RPMI7951 (cell line): ENCODE data around the gene THBS1. TPM values are rescaled to one million over a fixed set of nuclear protein-coding genes. Genes with fewer than 3 reads are reported as not detected.
A peak's percentile ranks its signal among the peaks of the same experiment; 100 is the strongest.

Experiments used
- DNase-seq: peaks from one replicate; pipeline ENCODE4 v3.0.0-alpha.2; 2012; ENCODE audit warnings: low read depth
- total RNA-seq: library from RNA; depleted of rRNA; stranded (reverse); fragments of >200 nt; shearing (Covaris generic); gene quantifications from 2 replicates; pipeline ENCODE4 v1.2.3, GENCODE V29; 2014

Gene THBS1
- total RNA-seq, 1 experiment from 2014 or later: 598 TPM

DNA sequence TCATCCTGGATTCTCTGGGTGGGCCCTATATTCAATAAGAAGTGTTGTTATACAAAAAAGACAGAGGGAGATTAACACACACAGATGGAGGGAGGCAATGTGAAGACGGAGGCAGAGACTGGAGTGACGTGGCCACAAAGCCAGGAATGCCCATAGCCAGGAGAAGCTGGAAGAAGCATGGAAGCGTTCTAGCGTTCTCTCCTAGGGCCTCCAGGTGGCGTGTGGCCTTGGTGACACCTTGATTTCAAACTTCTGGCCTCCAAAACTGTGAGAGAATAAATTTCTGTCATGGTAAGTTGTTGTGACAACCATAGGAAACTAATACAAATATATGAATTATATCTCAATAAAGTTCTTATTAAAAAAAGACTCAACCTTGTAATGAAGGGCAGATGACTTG lies 21.3 kb downstream of the THBS1 start:
- peak; percentile 14 for DNase-seq

DNA sequence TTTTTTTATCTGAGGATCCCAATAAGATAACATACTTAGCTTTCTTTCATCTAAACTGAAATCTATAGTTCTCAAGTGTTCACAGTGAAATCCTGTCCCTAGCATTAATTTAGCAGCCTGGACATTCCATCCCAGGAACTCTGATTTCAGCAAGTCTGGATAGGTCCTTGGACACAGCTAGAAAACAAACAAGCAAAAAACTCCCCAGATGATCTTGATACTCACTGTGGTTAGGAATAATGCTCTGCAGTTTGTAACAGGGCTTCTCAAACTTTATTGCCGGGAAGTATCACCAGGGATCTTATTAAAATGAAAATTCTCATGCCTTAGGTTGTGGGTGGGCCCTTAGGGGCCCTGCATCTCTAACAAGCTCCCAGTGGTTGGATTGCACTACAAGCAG lies 24.3 kb downstream of the THBS1 start:
- no peak for DNase-seq

DNA sequence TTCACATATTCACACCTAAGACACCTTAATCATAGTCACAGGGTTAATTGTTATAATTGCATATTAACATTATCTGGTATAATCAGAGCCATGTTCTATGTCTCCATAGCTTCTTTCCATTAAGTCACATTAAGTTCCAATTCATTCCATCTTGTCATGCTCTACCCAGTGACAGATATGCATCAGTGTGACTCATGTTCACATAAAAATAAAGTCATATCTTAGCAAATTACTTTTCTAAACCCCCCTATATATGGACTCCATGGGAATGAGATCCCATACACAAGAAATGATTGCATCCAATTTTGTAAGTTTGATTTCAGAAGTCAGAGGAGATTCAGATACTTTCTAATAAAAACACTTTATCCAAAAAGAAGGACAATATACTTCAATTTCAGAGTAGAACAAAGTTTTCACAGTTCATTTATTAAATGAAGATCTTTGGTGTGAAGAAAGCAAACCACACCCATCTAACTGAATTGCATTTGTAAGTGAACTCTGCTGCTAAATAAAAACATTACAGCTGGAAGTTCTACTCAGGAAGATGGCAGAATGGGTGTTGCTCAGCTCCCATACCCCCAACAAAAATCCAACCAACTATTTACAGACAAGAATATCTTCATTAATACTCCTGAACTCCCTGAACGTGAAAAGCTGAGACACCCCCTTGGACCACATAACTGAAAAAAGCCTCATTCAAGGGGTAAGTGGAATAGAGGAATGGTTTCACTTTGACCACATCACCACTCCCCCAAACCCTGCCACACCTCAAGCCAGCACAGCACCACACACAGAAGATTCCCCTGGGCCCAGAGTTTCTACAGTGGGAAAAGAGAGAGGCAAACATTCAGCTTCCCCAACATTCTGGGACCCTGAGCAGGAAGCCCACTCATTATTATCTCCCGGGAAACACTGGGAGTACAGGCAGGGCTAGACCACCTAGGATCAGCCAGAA lies 27.6 kb downstream of the THBS1 start:
- DNase-seq: peak; percentile 13

DNA sequence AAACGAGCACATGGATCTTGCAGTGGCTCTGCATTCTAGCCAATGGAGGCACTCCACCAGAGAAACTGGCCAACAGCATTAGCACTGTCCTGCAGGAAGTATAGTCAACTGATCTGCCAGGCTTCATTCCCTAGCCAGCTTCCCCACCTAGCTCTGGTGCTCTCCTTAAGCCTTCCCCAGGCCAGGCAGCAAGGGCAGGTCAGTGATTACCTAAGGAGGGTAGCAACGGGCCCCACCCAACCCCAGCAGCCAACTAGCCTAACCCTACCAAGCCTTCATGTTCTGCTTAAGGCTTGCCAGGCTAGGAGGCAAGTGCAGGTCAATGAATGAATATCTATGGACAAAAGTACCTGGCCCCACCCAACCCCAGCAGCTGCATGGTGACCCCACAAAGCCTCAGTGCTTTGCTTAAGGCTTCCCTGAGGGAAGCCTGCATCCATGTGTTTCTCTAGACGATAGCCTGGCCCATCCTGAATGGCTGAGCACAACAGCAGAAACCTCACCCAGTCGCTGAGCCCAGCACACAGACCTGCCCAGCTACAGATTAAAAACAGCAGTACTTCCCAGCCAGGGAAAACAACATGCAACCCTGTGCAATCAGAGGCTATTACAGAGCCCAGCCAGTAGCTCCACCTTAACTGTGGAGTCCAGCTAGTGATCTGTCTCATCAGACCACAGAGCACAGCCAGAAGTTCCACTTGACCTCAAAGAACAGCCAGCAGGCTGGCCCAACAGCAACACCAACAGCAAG lies 28.5 kb downstream of the THBS1 start:
- no peak for DNase-seq

DNA sequence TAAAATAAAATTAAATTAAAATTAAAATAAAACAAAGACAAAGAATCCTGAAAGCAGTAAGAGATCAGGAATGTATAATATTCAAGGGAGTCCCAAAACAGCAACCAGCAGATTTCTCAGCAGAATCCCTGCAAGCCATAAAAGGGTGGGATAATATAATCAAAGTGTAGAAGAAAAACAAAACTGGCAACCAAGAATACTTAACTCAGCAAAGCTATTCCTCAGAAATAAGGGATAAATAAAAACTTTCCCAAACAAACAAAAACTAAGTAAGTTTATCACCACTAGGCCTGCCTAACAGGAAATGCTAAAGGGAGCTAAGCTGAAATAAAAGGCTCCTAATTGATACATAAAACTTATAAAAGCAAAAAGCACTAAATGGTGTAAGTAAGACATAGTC lies 29.8 kb downstream of the THBS1 start:
- DNase-seq: no peak

DNA sequence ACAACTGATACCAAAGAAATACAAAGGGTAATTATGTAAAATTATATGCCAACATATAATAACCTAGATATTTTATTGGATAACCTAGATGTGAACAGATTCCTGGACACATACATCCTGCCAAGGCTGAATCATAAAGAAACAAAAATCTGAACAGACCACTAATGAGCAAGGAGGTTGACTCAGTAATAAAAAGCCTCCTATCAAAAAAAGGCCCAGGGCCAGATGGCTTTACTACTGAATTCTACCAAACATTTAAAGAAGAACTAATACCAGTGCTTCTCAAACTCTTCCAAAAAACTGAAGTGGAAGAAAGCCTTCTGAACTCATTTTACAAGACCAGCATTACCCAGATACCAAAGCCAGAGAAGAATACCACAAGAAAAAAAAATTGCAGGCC lies 32.4 kb downstream of the THBS1 start:
- peak; percentile 79 for DNase-seq

DNA sequence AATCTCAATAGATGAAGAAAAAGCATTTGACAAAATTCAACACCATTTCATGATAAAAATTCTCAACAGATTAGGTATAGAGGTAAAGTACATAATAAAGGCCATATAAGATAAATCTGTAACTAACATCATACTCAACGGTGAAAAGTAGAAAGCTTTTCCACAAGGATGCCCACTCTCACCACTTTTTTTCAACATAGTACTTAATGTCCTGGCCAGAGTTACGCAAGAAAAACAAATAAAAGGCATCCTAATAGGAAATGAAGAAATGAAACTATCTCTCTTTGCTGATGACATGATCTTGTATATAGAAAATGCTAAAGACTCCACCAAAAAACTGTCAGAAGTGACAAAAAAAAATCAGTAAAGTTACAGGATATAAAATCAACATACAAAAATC lies 33.0 kb downstream of the THBS1 start:
- no peak for DNase-seq

DNA sequence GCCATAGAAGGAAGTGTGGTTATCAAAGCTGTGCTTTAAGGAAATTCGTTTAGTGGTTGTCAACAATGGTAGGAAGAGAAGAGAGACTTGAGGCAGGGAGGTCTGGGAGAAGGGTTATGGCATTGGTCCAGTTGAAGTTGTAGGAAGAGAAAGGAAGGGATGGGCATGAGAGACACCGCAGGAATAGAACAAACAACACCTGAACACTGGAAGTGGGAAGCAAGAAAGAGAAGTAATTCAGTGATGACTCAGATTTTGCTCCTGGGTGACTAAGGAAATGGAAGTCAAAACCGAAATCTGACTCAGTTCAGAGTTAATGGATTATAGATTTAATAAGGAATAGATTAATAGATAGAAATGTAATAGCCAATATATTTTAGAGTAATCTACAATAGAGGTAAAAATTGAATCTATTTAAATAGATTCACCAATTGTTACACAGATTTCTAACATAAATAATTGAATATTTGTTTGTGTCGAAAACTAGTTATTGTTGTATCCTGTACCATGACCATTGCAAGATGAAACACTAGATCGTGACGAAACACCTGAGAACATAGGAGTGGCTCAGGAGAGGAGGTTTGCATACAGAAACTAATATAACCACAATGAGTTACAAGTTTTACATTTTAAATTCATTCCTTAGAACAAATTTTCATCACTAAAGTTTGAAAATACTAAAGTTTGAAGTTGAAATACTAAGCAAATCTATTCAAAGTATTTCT lies 36.0 kb downstream of the THBS1 start:
- DNase-seq: peak; percentile 30

DNA sequence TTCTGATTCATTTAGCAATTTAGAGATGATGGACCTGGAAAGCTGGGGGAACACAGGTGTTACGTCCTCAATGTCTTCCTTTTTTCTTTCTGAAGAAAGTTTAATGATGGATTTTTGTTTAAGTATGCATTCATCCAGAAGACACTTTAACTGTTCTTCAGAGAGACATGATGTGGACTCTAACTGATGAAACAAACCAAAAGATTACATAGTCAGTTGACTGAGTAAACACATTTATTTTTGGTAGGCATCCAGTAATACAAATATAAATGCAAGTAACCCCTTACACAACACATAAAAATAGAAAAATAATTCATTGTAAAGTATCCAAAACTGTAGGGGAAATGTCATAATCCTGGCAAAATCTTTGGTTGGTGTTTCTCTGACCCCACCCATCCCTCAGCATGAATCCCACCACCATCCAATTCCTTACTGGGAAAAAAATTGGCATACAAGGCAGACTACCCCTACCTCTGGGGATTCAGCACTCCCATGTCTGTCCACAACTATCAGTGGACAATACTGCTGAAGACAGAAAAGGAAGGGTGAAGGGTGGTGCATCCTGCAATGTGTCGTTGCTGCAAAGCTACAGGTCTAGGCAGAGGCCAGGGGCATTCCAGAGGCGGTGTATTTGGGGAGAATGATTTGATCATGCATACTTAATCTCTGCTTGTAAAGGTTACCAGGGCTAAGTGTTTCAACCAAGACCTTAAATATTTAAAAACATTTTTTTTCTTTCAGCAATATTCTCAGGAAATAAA lies 37.4 kb downstream of the THBS1 start:
- DNase-seq: no peak

DNA sequence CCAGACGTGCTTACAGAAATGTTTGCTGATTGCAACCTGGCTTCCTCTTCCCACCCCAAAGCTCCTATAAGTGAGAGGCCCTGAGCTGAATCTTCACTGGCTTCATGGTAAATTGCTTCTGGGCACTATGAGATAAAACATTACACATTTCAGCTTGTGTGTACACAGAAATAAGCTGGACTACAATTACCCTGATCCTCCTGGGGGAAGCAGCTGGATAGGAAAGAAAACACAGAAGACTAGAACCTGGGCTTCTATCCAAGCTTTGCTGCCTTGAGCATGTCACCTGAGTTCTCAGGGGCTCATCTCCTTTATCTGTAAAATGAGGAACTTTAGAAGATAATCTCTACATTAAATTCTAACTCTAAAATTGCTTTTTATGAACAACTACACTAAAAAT lies 40.3 kb downstream of the THBS1 start:
- DNase-seq: peak; percentile 17

DNA sequence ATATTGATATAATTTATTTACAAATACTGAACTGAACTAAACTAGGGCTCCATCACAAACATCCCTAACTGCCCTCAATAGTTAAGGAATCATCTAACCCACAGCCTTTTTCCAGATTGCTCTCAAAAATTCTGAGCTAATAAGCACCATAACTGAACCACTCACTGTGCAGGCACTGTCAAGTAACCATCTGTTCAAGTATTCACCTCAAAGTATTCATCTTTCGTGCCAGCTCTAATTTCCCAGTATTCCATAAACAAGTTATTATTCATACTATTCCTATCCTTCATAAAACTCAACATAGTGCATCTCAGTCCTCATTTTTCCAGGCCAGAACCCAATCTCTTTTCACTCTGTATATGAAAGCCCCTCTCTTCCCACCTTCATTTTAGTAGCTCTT lies 41.1 kb downstream of the THBS1 start:
- peak; percentile 5 for DNase-seq

DNA sequence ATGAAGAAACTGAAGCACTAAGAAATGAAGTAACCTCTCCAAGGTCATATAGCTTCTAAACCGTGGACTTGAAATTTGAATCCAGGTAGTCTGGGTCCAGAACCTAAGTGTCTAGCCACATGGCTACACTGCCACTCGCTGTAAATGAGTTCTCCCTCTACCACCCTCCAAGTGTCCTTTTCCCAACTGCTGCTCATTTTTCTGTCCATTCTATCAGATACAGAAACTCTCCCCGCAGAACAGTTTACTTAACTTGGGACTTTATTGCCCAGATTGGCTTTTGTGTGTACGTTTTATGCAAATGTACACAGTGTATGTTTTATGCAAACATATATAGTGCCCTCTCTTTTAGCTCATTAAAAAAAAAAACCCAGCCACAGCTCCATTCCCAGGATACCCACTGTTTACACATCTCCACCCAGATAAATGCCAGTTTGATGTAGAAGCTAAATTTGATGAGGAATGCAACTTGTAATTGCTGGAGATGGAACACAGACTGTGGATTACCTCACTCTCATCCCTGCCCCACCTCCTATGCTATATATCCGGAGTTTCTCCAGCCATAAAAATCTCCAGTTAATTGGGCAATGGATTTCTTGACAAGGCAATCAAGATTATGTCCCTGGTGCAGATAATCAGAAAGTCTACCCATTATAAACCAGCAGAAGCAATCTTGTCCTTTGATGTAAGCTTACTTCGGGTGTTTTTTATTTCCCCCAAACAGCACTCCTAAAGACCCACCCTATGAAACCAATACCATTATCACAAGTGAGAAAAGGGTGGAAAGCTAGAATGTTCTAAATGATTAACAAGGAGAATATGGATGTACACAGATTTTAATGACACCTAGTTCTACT lies 42.0 kb downstream of the THBS1 start:
- no peak for DNase-seq

DNA sequence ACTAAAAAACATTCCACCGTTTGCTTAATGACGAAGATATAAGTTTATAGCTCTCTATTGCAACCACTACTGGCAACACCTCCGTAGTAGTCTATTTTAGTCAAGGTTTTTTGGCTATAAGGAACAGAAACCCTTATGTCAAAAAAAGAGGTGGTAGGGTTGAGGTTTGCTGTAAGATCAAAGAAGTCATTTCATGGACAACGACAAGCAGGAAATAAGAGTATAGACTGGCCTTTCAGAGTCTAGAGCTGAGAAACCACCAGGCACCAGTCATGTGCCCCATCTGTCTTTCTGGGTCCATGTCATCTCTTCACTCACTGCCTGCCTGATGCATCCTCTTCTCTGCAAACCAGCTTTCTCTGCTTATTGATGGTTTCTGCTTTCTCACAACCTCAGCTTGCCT lies 42.7 kb downstream of the THBS1 start:
- peak; percentile 24 for DNase-seq

DNA sequence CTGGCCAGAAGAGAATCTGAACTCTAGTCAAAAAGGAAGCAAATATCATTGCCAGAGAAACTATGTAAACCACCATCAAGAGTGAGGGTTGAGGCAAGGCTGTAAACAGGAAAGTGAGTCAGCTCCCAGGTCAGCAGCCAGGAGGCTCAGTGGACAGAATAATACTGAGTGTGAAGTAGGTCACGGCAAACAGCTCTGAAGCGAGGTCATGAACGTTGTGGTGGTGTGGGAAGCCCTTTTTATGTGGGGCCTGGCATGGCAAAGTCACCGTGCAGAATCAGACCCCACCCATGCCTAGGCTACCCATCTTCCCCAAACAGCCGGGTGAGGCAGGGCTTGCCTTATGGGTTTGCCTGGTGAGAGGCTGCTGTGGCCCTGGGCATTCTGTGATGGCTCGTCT lies 43.9 kb downstream of the THBS1 start:
- peak; percentile 95 for DNase-seq

DNA sequence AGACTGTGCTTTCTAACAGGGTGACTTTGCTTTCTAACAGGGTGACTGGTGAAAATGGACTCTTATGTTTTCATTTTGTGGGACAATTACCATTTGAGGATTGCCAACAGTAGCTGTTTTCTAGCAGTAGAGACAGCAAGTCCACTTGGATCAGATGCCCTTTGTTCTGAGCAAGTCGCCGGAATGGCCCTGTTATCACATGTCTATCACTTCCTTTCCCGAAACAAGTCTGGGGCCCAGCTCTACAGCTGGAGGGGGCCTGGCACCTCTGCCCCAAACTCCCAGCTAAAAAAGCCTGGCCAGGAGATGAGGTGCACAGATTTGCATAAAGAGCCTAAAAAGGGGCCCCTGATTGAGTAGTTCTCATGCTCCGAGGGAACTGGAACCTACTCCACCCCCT lies 44.6 kb downstream of the THBS1 start:
- DNase-seq: no peak

DNA sequence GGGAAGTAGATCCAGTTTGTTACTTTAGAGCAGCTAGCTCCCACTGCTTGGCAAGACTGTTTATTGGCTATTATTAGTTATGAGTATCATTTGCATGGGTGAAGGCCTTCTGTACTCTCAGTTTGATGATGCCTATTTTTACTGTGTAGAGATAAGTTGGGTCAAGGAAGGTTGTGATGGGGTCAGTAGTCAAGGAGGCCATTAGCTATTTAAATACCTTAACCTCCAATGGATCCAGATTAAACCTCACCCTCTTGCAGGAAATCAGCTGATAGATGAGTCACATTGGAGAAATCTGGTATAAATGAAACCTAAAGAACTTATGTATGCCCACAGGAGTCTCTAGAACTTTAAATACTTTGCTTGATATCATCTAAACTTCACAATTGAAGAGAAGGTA lies 45.0 kb downstream of the THBS1 start:
- peak; percentile 47 for DNase-seq

DNA sequence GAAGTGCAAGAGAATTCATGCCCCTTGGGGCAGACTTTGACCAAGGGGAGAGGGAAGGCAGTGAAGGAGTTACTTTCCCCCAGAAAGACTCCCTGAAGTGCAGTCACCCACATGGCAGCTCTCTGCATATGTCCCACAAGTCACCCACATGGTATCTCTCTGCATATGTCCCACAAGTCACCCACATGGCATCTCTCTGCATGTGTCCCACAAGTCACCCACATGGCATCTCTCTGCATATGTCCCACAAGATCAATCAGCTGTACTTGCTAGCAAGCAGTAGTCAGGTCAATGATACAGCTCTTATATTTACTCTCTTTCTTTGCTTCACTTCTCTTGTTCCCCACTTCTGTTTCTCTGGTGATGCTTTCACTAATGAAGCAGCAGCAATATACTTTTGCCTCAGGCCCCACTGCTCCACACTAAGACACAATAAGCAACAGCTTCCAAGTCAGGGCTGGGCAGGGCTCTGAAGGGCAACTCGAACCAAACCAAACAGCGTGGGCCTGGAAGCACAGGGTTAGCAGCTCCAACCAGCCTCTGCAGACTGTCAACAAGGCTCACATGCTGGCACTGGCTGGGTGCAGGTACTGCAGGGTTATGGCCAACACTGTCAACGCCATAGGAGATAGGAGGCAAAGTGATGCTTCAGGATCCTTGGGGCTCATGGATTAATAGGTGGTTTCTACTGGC lies 46.7 kb downstream of the THBS1 start:
- DNase-seq: no peak

DNA sequence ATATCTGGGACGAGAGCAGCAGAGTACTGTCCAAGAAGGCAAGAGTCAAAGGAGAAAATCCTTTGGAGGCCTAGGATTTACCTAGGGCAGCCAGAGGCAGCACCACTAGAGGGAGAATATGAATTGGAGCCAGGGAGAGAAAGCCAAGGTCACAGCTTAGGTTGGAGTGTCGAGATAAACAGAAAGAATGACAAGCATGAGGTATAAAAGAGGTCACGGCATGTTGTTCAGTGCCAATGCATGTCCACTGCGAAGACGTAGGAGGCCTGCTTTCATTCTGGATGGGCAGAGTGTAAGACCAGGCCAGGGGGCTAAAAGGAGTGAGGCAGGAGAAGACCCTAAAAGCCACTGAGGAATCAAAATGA lies 47.2 kb downstream of the THBS1 start:
- no peak for DNase-seq

DNA sequence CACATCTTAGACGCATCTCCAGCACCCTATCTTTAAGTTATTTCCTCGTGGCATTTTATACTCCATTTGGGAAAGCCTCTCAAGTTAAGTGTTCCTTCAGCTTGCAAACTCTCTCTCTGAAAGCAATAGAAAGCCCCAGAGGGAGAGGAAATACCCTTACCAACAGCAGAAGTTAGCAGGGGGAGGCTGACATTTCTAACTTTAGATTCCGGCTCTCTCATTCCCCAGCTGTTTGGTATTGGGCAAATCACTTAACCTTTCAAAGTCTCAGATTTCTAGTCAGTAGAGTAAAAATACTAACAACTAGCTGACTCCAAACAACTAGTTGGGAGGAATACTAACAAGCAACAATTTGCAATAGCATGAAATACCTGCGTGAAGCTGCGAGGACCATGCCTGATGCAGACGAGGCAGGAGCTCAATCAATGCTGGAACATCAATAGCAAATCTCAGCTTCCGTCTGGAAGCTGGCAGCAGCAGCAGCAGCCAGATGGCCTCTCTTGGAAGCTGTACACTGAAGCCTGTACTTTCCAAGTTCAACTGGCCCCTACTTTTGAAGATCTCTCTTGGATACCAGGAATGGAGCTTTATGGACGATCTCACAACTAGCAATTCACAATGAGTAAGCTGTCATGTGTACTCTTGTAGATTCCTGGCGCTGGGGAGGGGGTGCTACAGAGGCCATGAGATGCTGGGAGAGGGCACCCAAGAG lies 47.8 kb downstream of the THBS1 start:
- no peak for DNase-seq
